Measurements from ENCODE around the gene HECW1. TPM values are rescaled to one million over a fixed set of nuclear protein-coding genes. Genes with fewer than 3 reads are reported as not detected.

HECW1 gene
- total and polyA plus RNA-seq, 4 donors = 0.05 TPM; not detected in 3

GRCh38 chr7:43568529-43568928 is 456.1 kb downstream of the HECW1 start:
- Histone ChIP-seq H3K36me3 (ENCODE audit: control insufficient read depth in 4 of 4, insufficient read depth in 3 of 4, low read depth in 1 of 4, low read length in 3 of 4) (no peaks in the 10 kb centered on the region), H3K9ac (ENCODE audit: low read depth in 1 of 2, low read length in 2 of 2) (no peak overlapping the region), H3K9me3 (ENCODE audit: control insufficient read depth in 4 of 4, low read length in 3 of 4) (no peaks in the 10 kb centered on the region), H3K27me3 (ENCODE audit: control insufficient read depth in 4 of 4, insufficient read depth in 4 of 4, low read length in 3 of 4) (no peaks in the 10 kb centered on the region), H3K27ac (ENCODE audit: low read depth in 1 of 2, low read length in 2 of 2) (no peak overlapping the region), H3K4me1 (ENCODE audit: control insufficient read depth in 4 of 4, insufficient read depth in 4 of 4, low read length in 3 of 4) (no peaks in the 10 kb centered on the region), H3K4me3 (ENCODE audit: low read depth in 1 of 3, low read length in 3 of 3) (no peak overlapping the region)
- DNase-seq (ENCODE audit: low spot score) = no peak
- WGBS = 85% methylated on average over 6 of the region's 6 CpGs
- TF ChIP-seq ZBTB33 (IDR thresholded peaks at IDR 0.05) (no peak), JUND (IDR thresholded peaks at IDR 0.05) (no peak), YY1 (IDR thresholded peaks at IDR 0.05) (no peak), RAD21 (IDR thresholded peaks at IDR 0.05) (no peak), EGR1 (IDR thresholded peaks at IDR 0.05; ENCODE audit: low read depth in 2 of 2) (no peak), REST (IDR thresholded peaks at IDR 0.05) (no peak), CTCF (IDR thresholded peaks at IDR 0.05; ENCODE audit: low read depth, low read length, missing input control) (no peak), HNF4G (IDR thresholded peaks at IDR 0.05) (no peak), TAF1 (conservative IDR thresholded peaks at IDR 0.05) (no peak)

- Histone ChIP-seq H3K4me1 (ENCODE audit: control insufficient read depth in 4 of 4, insufficient read depth in 4 of 4, low read length in 3 of 4) (no peaks in the 10 kb centered on the region), H3K36me3 (ENCODE audit: control insufficient read depth in 4 of 4, insufficient read depth in 3 of 4, low read depth in 1 of 4, low read length in 3 of 4) (no peaks in the 10 kb centered on the region), H3K27me3 (ENCODE audit: control insufficient read depth in 4 of 4, insufficient read depth in 4 of 4, low read length in 3 of 4) (no peaks in the 10 kb centered on the region), H3K9me3 (ENCODE audit: control insufficient read depth in 4 of 4, low read length in 3 of 4) (no peaks in the 10 kb centered on the region), H3K27ac (ENCODE audit: low read depth in 1 of 2, low read length in 2 of 2) (no peak overlapping the region), H3K4me3 (ENCODE audit: low read depth in 1 of 3, low read length in 3 of 3) (no peak overlapping the region), H3K9ac (ENCODE audit: low read depth in 1 of 2, low read length in 2 of 2) (no peak overlapping the region)
- TF ChIP-seq JUND (IDR thresholded peaks at IDR 0.05) (no peak), REST (IDR thresholded peaks at IDR 0.05) (no peak), MAX (IDR thresholded peaks at IDR 0.05) (no peak), HNF4A (conservative IDR thresholded peaks at IDR 0.05) (no peak), RXRA (IDR thresholded peaks at IDR 0.05) (no peak), TAF1 (conservative IDR thresholded peaks at IDR 0.05) (no peak), CTCF (IDR thresholded peaks at IDR 0.05; ENCODE audit: low read depth, low read length, missing input control) (no peak), NR2F2 (IDR thresholded peaks at IDR 0.05) (no peak), RAD21 (IDR thresholded peaks at IDR 0.05) (no peak), EGR1 (IDR thresholded peaks at IDR 0.05; ENCODE audit: low read depth in 2 of 2) (no peak), HNF4G (IDR thresholded peaks at IDR 0.05) (no peak), ZBTB33 (IDR thresholded peaks at IDR 0.05) (no peak)
- DNase-seq (ENCODE audit: low spot score) = no peak
- 84% methylated on average over 4 of the region's 4 CpGs for WGBS
Observed at GRCh38 chr7:43569424-43569823, 457.0 kb downstream of the HECW1 start.
